Chondrocyte (in vitro differentiated cells): Measurements from ENCODE around the gene BORCS5. TPM values are rescaled to one million over a fixed set of nuclear protein-coding genes. Genes with fewer than 3 reads are reported as not detected.

Experiments used
- DNase-seq: peaks from one replicate; pipeline ENCODE4 v3.0.0; 2021; ENCODE audit warnings: mixed read lengths, low spot score
- H3K27ac Mint-ChIP-seq: one replicate; pipeline ENCODE4 v1.8.0; 2021; ENCODE audit warnings: mild to moderate bottlenecking, moderate library complexity, mixed read lengths; ENCODE audit not compliant: unreplicated experiment
- H3K27me3 Mint-ChIP-seq: 2 replicates; pipeline ENCODE4 v1.8.0; 2021; ENCODE audit warnings: low read depth, mixed read lengths
- H3K36me3 Mint-ChIP-seq: 2 replicates; pipeline ENCODE4 v1.8.0; 2021; ENCODE audit warnings: low read depth, mixed read lengths
- H3K4me1 Mint-ChIP-seq: 2 replicates; pipeline ENCODE4 v1.8.0; 2021; ENCODE audit warnings: low read depth, mild to moderate bottlenecking, mixed read lengths
- H3K4me3 Mint-ChIP-seq: one replicate; pipeline ENCODE4 v1.8.0; 2021; ENCODE audit warnings: mild to moderate bottlenecking, moderate library complexity, mixed read lengths; ENCODE audit not compliant: unreplicated experiment
- H3K9me3 Mint-ChIP-seq: 2 replicates; pipeline ENCODE4 v1.8.0; 2021; ENCODE audit warnings: low read depth, mixed read lengths
- total RNA-seq: library from RNA; stranded (reverse); gene quantifications from 3 replicates; pipeline ENCODE4 v1.2.1, GENCODE V29; 2021
- TF ChIP-seq, protein P1 (sequence below): fragments of 200-600 bp; sonication (generic); IDR thresholded peaks from 2 replicates; pipeline ENCODE4 v1.5.0; 2021; ENCODE audit warnings: antibody characterized with exemption, mild to moderate bottlenecking, moderate library complexity

BORCS5 gene
- total RNA-seq, 1 donor from 2014 or later, result 11.3 TPM

DNA sequence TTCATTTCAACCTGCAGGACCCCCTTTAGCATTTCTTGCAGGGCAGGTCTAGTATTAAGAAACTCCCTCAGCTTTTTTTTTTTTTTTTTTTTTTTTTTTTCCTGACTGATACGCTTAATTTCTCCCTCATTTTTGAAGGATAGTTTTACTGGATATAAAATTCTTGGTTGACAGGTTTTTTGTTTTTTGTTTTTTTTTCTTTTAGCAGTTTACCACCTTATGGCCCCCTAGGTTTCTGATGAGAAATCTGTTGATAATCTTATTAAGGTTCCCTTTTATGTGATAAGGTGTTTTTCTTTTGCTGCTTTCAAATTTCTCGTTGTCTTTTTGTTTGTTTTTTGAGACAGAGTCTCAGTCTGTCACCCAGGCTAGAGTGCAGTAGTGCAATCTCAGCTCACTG is 66.5 kb downstream of the BORCS5 start:
- TF ChIP-seq, protein P1, sequence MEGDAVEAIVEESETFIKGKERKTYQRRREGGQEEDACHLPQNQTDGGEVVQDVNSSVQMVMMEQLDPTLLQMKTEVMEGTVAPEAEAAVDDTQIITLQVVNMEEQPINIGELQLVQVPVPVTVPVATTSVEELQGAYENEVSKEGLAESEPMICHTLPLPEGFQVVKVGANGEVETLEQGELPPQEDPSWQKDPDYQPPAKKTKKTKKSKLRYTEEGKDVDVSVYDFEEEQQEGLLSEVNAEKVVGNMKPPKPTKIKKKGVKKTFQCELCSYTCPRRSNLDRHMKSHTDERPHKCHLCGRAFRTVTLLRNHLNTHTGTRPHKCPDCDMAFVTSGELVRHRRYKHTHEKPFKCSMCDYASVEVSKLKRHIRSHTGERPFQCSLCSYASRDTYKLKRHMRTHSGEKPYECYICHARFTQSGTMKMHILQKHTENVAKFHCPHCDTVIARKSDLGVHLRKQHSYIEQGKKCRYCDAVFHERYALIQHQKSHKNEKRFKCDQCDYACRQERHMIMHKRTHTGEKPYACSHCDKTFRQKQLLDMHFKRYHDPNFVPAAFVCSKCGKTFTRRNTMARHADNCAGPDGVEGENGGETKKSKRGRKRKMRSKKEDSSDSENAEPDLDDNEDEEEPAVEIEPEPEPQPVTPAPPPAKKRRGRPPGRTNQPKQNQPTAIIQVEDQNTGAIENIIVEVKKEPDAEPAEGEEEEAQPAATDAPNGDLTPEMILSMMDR, result no peak
- peaks cover 9% of the 10 kb centered on the region for H3K36me3 Mint-ChIP-seq
- peaks cover 21% of the 10 kb centered on the region for H3K9me3 Mint-ChIP-seq
- no peak overlapping the region for H3K27ac Mint-ChIP-seq
- DNase-seq, result no peak
- no peak overlapping the region for H3K4me3 Mint-ChIP-seq
- H3K27me3 Mint-ChIP-seq, result no peaks in the 10 kb centered on the region
- H3K4me1 Mint-ChIP-seq, result peaks cover 14% of the 10 kb centered on the region

DNA sequence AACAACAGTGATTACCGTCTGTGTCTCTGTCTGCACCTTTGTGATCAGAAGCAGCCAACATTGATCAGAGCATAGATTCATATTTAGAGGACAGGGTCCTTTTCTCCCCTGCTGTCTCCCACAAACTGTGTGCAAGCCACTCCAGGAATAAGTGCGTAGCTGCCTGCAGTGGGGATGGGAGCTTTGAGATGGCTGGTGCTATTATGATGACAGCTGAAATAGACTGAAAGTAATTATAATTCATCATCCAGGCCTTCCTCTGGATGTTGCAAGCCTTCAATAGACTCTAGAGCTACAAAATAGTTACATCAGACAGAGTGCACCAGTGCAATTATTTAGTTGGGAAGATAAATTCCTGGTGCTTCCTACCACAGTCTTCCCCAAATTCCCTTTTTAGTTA is 68.1 kb downstream of the BORCS5 start:
- no peaks in the 10 kb centered on the region for H3K27me3 Mint-ChIP-seq
- peaks cover 8% of the 10 kb centered on the region for H3K36me3 Mint-ChIP-seq
- peaks cover 17% of the 10 kb centered on the region for H3K9me3 Mint-ChIP-seq
- no peak for DNase-seq
- peaks cover 28% of the 10 kb centered on the region for H3K4me1 Mint-ChIP-seq
- no peak overlapping the region for H3K27ac Mint-ChIP-seq
- TF ChIP-seq, protein P1, result no peak
- no peak overlapping the region for H3K4me3 Mint-ChIP-seq

DNA sequence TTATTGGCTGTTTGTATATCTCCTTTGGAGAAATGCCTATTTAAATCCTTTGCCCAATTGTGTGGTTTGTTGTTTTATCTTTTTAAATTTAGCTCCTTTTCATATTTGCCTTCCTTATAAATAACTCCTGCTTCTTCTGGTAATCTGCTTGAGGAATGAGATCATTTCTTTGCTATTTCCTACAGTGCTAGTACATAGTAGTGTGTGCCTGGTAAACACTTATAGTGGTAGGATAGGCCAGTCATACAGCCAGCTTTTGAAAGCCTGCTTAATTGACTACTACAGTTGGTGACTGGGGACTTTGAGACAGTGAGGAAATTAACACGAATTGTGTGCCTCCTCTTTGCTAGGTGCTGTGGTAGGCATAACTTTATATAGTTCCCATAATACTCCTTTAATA is 68.7 kb downstream of the BORCS5 start:
- H3K27me3 Mint-ChIP-seq, result no peaks in the 10 kb centered on the region
- peak overlapping the region; percentile 0 for H3K27ac Mint-ChIP-seq
- TF ChIP-seq, protein P1, result no peak
- peaks cover 28% of the 10 kb centered on the region for H3K4me1 Mint-ChIP-seq
- no peak for DNase-seq
- peaks cover 8% of the 10 kb centered on the region for H3K36me3 Mint-ChIP-seq
- H3K9me3 Mint-ChIP-seq, result peaks cover 17% of the 10 kb centered on the region
- no peak overlapping the region for H3K4me3 Mint-ChIP-seq

DNA sequence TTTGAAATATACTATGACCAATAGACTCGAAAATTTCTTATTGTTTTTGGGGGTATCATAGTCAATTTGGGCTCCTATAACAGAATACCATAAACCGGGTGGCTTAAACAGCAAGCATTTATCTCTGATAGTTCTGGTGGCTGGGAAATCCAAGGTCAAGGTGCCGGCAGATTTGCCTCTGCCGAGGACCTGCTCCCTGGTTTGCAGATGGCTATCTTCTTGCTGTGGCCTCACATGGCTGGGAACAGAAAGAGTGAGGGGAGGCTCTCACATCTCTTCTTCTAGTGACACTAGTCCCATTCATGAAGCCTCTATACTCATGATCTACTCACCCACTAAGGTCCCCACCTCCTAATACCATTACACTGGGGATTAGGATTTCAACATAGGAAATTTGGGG is 70.7 kb downstream of the BORCS5 start:
- TF ChIP-seq, protein P1, result no peak
- no peak for DNase-seq
- H3K36me3 Mint-ChIP-seq, result peaks cover 8% of the 10 kb centered on the region
- peaks cover 11% of the 10 kb centered on the region for H3K9me3 Mint-ChIP-seq
- H3K4me1 Mint-ChIP-seq, result peaks cover 46% of the 10 kb centered on the region
- no peak overlapping the region for H3K4me3 Mint-ChIP-seq
- H3K27me3 Mint-ChIP-seq, result no peaks in the 10 kb centered on the region
- H3K27ac Mint-ChIP-seq, result no peak overlapping the region

DNA sequence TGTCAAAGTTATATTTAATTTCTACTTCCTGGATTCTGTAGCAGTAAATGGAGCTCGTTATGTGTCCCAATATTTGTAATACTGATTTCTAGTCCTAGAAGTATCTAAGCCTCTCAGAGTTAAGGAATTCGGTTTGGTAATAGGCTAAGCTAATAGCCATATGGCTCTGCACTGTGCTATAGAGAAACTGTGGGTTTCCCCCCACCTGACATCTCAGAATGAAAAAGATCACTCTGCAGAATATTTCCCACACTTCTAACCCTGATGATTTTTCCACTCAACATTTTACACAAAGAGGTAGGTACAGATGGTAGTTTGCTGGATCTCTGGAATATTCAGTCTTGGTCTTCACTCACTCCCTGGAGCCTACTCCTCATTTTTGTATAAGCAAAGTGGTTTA is 71.2 kb downstream of the BORCS5 start:
- no peak for DNase-seq
- H3K27ac Mint-ChIP-seq, result no peak overlapping the region
- peaks cover 11% of the 10 kb centered on the region for H3K9me3 Mint-ChIP-seq
- no peak overlapping the region for H3K4me3 Mint-ChIP-seq
- TF ChIP-seq, protein P1, result no peak
- H3K4me1 Mint-ChIP-seq, result peaks cover 51% of the 10 kb centered on the region
- H3K27me3 Mint-ChIP-seq, result no peaks in the 10 kb centered on the region
- peaks cover 8% of the 10 kb centered on the region for H3K36me3 Mint-ChIP-seq
